LNCaP clone FGC (cell line): ENCODE data around the gene HPRT1.
"Not testable (repeated sequence)": the region's sequence is repeated elsewhere in the genome, so short reads cannot be mapped to it uniquely, and the experiment has no call there.

ENCODE experiments used
- DNase-seq: peaks from one replicate; pipeline ENCODE4 v3.0.0-alpha.2; 2011; ENCODE audit warnings: low read depth
- H3K4me3 ChIP-seq: 2 replicates; pipeline ENCODE4 v1.5.1; 2011; ENCODE audit warnings: mild to moderate bottlenecking, low read depth, low read length, control low read depth
- CTCF ChIP-seq: IDR thresholded peaks from 2 replicates; pipeline ENCODE4 v1.5.1; 2012; ENCODE audit warnings: mild to moderate bottlenecking; ENCODE audit not compliant: control insufficient read depth, insufficient read depth; ENCODE audit errors: extremely low read depth

HPRT1 gene

GRCh38 chrX:134454506-134454905 is 5.5 kb upstream of the HPRT1 start:
- DNase-seq: no peak
- H3K4me3 ChIP-seq: no peak overlapping the region
- TF ChIP-seq CTCF: no peak

- TF ChIP-seq CTCF: no peak
- no peak for DNase-seq
- no peak overlapping the region for H3K4me3 ChIP-seq
Measured at GRCh38 chrX:134457708-134458107, 2.3 kb upstream of the HPRT1 start.

- no peak for DNase-seq
- no peak for TF ChIP-seq CTCF
- H3K4me3 ChIP-seq: peak overlapping the region; percentile 59
Measured at GRCh38 chrX:134459683-134460004, 321 bp upstream of the HPRT1 start.

GRCh38 chrX:134460862-134461220 is 876 bp downstream of the HPRT1 start:
- no peak for TF ChIP-seq CTCF
- no peak for DNase-seq
- peak overlapping the region; percentile 59 for H3K4me3 ChIP-seq

- peak overlapping the region; percentile 59 for H3K4me3 ChIP-seq
- DNase-seq: no peak
- TF ChIP-seq CTCF: no peak
Measured at GRCh38 chrX:134461437-134461836, 1.5 kb downstream of the HPRT1 start.

- DNase-seq: no peak
- no peak overlapping the region for H3K4me3 ChIP-seq
- TF ChIP-seq CTCF: no peak
Measured at GRCh38 chrX:134462927-134463326, 3.0 kb downstream of the HPRT1 start.

- H3K4me3 ChIP-seq, DNase-seq: not testable (repeated sequence)
Measured at GRCh38 chrX:134464453-134464852, 4.5 kb downstream of the HPRT1 start.

- H3K4me3 ChIP-seq: no peak overlapping the region
- no peak for TF ChIP-seq CTCF
- no peak for DNase-seq
Measured at GRCh38 chrX:134469486-134469885, 9.5 kb downstream of the HPRT1 start.
